DND-41 (cell line): ENCODE results near the gene MAPKBP1.

ENCODE experiments used
- ATAC-seq: fragments of 200-7000 bp; cut with Tn5 transposase; 3 replicates; pipeline ENCODE4 v1.9.1; 2021; ENCODE audit warnings: low read depth; ENCODE audit not compliant: insufficient read depth
- DNase-seq: peaks from one replicate; pipeline ENCODE4 v3.0.0-alpha.2; 2020
- H2AFZ ChIP-seq: 2 replicates; pipeline ENCODE4 v1.6.0; 2012; ENCODE audit warnings: low read depth, low read length
- H3K27ac ChIP-seq: 2 replicates; pipeline ENCODE4 v1.5.1; 2012; ENCODE audit warnings: low read length, inconsistent platforms
- H3K27me3 ChIP-seq: fragments of 200-600 bp; sonication (generic); 2 replicates; pipeline ENCODE4 v1.6.0; 2012; ENCODE audit warnings: low read length, mild to moderate bottlenecking, inconsistent platforms; ENCODE audit not compliant: insufficient read depth, poor library complexity
- H3K36me3 ChIP-seq: 2 replicates; pipeline ENCODE4 v1.5.1; 2012; ENCODE audit warnings: low read length, inconsistent platforms; ENCODE audit not compliant: insufficient read depth
- H3K4me1 ChIP-seq: 2 replicates; pipeline ENCODE4 v1.5.1; 2012; ENCODE audit warnings: mild to moderate bottlenecking, low read length; ENCODE audit not compliant: insufficient read depth
- H3K4me2 ChIP-seq: 2 replicates; pipeline ENCODE4 v1.6.0; 2012; ENCODE audit warnings: mild to moderate bottlenecking, moderate library complexity, low read length, inconsistent platforms; ENCODE audit not compliant: insufficient read depth
- H3K4me3 ChIP-seq, 2 experiments: fragments of 200-600 bp in 1 of 2; shearing (Covaris generic) in 1 of 2; 2 replicates each; pipeline ENCODE4 v1.5.1; 2012 to 2016; ENCODE audit warnings: inconsistent platforms in 2 of 2, low read length in 2 of 2, mild to moderate bottlenecking in 2 of 2, low read depth in 1 of 2, moderate library complexity in 1 of 2
- H3K79me2 ChIP-seq: 2 replicates; pipeline ENCODE4 v1.6.0; 2012; ENCODE audit warnings: low read length, inconsistent platforms; ENCODE audit not compliant: insufficient read depth
- H3K9ac ChIP-seq: 2 replicates; pipeline ENCODE4 v1.6.0; 2012; ENCODE audit warnings: low read depth, mild to moderate bottlenecking, inconsistent platforms, low read length, moderate library complexity
- H3K9me3 ChIP-seq: 2 replicates; pipeline ENCODE4 v1.5.1; 2012; ENCODE audit warnings: low read length, moderate library complexity, mild to moderate bottlenecking, inconsistent platforms; ENCODE audit not compliant: insufficient read depth, severe bottlenecking
- H4K20me1 ChIP-seq: 2 replicates; pipeline ENCODE4 v1.6.0; 2012; ENCODE audit warnings: low read length; ENCODE audit not compliant: insufficient read depth
- EZH2 ChIP-seq: IDR thresholded peaks from 3 replicates; pipeline ENCODE4 v1.6.1; 2012; ENCODE audit warnings: borderline replicate concordance, low read depth, mild to moderate bottlenecking, moderate library complexity, low read length, inconsistent platforms; ENCODE audit not compliant: severe bottlenecking
- TF ChIP-seq, protein P1 (sequence below): IDR thresholded peaks from 2 replicates; pipeline ENCODE4 v1.5.1; 2012; ENCODE audit warnings: borderline replicate concordance, low read length, moderate library complexity, mild to moderate bottlenecking; ENCODE audit not compliant: poor library complexity, severe bottlenecking; ENCODE audit errors: extremely low read depth

MAPKBP1 gene

DNA sequence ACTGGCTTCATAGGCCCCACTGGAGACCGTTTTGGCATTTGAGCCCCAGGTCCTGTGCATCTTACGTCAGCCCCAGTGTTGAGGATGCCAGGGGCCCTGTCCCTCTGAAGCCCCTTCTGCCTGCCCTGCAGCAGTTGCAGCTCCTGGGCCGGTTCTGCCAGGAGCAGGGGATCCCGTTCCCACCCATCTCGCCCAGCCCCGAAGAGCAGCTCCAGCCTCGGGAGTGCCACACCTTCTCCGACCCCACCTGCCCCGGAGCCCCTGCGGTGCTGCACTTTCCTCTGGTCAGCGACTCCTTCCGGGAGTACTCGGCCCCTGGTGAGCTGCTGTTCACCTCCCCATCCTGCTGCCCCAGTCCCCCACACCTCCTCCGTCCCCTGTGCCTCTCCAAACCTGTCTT is 72.9 kb downstream of the MAPKBP1 start:
- Histone ChIP-seq H2AFZ (no peak overlapping the region), H3K4me3 (no peak overlapping the region), H3K9me3 (no peaks in the 10 kb centered on the region), H3K4me2 (no peak overlapping the region), H3K27ac (no peak overlapping the region), H3K36me3 (peaks cover 9% of the 10 kb centered on the region), H3K79me2 (no peaks in the 10 kb centered on the region), H3K4me1 (no peaks in the 10 kb centered on the region), H3K9ac (no peak overlapping the region), H3K27me3 (no peaks in the 10 kb centered on the region), H4K20me1 (no peaks in the 10 kb centered on the region)
- ATAC-seq (no peak), DNase-seq (no peak)
- TF ChIP-seq EZH2: no peak
- TF ChIP-seq, protein P1, sequence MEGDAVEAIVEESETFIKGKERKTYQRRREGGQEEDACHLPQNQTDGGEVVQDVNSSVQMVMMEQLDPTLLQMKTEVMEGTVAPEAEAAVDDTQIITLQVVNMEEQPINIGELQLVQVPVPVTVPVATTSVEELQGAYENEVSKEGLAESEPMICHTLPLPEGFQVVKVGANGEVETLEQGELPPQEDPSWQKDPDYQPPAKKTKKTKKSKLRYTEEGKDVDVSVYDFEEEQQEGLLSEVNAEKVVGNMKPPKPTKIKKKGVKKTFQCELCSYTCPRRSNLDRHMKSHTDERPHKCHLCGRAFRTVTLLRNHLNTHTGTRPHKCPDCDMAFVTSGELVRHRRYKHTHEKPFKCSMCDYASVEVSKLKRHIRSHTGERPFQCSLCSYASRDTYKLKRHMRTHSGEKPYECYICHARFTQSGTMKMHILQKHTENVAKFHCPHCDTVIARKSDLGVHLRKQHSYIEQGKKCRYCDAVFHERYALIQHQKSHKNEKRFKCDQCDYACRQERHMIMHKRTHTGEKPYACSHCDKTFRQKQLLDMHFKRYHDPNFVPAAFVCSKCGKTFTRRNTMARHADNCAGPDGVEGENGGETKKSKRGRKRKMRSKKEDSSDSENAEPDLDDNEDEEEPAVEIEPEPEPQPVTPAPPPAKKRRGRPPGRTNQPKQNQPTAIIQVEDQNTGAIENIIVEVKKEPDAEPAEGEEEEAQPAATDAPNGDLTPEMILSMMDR: no peak

DNA sequence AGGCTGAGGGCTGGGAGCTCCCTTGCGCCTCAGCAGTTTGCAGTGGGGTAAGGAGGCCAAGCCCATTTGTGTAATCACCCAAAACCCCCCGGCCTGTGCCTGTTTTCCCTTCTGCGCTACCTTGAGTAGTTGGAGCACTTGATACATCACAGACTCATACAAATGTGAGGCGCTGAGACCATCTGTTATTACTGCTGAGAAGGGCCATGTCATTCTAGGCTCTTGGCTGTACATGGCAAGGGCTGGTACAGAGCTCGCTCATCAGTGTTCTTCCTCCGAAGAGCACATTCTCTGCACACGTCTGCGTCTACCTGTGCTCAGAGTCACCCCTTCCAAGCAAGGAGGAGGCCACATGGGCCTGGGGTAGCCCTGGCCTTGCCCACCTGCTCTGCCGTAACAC is 73.7 kb downstream of the MAPKBP1 start:
- Histone ChIP-seq H2AFZ (no peak overlapping the region), H3K36me3 (peaks cover 9% of the 10 kb centered on the region), H3K4me2 (no peak overlapping the region), H3K4me1 (no peaks in the 10 kb centered on the region), H3K27ac (no peak overlapping the region), H3K4me3 (no peak overlapping the region), H3K9me3 (no peaks in the 10 kb centered on the region), H3K79me2 (no peaks in the 10 kb centered on the region), H4K20me1 (no peaks in the 10 kb centered on the region), H3K9ac (no peak overlapping the region), H3K27me3 (no peaks in the 10 kb centered on the region)
- ATAC-seq (no peak), DNase-seq (no peak)
- TF ChIP-seq, protein P1: no peak
- TF ChIP-seq EZH2: no peak

DNA sequence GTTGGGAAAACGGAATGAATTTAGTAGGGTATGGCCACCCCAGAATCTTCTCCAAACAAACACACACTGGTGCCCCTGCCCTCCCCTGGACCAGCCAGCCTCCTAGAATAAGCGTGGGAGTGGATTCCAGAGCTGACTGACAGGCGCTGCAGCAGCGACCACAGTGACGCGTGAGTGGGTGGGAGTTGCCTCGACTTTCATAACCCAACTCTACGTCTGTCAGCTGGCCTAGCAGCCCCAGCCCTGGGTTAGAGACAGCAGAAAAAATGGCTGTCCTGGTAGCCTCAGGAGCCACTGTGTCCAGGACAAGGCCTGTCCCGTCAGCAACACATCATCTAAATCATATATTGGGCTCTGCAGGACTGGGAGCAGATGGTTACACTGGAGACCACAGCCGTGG is 74.3 kb downstream of the MAPKBP1 start:
- no peak overlapping the region for H3K27ac ChIP-seq
- no peaks in the 10 kb centered on the region for H4K20me1 ChIP-seq
- TF ChIP-seq, protein P1: no peak
- TF ChIP-seq EZH2: no peak
- H3K36me3 ChIP-seq: peaks cover 9% of the 10 kb centered on the region
- H3K27me3 ChIP-seq: no peaks in the 10 kb centered on the region
- H3K9me3 ChIP-seq: no peaks in the 10 kb centered on the region
- no peak overlapping the region for H3K4me3 ChIP-seq
- ATAC-seq: no peak
- no peak for DNase-seq
- H3K9ac ChIP-seq: no peak overlapping the region
- H3K4me1 ChIP-seq: no peaks in the 10 kb centered on the region
- H3K4me2 ChIP-seq: no peak overlapping the region
- no peaks in the 10 kb centered on the region for H3K79me2 ChIP-seq
- no peak overlapping the region for H2AFZ ChIP-seq

DNA sequence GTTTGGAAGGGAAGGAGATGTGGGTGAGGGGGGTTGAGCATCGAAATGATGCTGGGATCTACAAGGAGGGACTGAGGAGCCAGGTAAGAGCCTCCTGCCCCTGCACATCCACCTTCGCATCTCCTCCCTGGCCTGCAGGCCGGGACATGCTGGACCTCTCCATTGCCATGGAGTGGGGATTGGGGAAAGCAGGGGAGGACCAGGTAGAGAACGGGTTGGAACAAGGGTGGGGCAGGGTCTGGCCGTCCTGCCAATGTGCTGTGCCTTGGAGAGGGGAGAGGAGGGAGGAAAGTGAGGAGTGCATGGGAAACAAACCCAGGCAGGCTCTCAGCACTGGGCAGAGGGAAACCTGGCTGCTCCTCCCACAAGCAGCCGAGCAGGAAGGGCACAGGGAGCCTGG is 74.9 kb downstream of the MAPKBP1 start:
- Histone ChIP-seq H3K4me2 (no peak overlapping the region), H3K27me3 (no peaks in the 10 kb centered on the region), H3K79me2 (no peaks in the 10 kb centered on the region), H3K9ac (no peak overlapping the region), H3K4me1 (no peaks in the 10 kb centered on the region), H3K27ac (no peak overlapping the region), H4K20me1 (no peaks in the 10 kb centered on the region), H3K9me3 (no peaks in the 10 kb centered on the region), H2AFZ (no peak overlapping the region), H3K4me3 (no peak overlapping the region), H3K36me3 (peaks cover 7% of the 10 kb centered on the region)
- TF ChIP-seq, protein P1: no peak
- TF ChIP-seq EZH2: no peak
- no peak for ATAC-seq
- no peak for DNase-seq
